ENCODE measurements around the gene DHRS9. TPM values are rescaled to one million over a fixed set of nuclear protein-coding genes. Genes with fewer than 3 reads are reported as not detected.
A peak's percentile ranks its signal among the peaks of the same experiment; 100 is the strongest.

Gene DHRS9
- total RNA-seq, 1 experiment from 2014 or later: 0.22 TPM

DNA sequence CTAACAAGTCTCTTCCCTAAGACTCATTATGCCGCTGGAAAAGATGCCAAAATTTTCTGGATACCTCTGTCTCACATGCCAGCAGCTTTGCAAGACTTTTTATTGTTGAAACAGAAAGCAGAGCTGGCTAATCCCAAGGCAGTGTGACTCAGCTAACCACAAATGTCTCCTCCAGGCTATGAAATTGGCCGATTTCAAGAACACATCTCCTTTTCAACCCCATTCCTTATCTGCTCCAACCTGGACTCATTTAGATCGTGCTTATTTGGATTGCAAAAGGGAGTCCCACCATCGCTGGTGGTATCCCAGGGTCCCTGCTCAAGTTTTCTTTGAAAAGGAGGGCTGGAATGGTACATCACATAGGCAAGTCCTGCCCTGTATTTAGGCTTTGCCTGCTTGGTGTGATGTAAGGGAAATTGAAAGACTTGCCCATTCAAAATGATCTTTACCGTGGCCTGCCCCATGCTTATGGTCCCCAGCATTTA is 26.3 kb downstream of the DHRS9 start:
- H3K9ac ChIP-seq (ENCODE audit: low read length): no peak overlapping the region
- H3K79me2 ChIP-seq (ENCODE audit: low read length): no peaks in the 10 kb centered on the region
- no TSS peak for BruUV-seq (replicated peaks)
- peaks cover 4% of the 10 kb centered on the region for H3F3A ChIP-seq (ENCODE audit: low read length, unreplicated experiment)
- no peak for TF ChIP-seq EZH2 (IDR thresholded peaks at IDR 0.05; ENCODE audit: low read length, unreplicated experiment)
- no peak for TF ChIP-seq EZH2phosphoT487 (IDR thresholded peaks at IDR 0.05; ENCODE audit: borderline replicate concordance, low read length)
- TF ChIP-seq, protein P1, sequence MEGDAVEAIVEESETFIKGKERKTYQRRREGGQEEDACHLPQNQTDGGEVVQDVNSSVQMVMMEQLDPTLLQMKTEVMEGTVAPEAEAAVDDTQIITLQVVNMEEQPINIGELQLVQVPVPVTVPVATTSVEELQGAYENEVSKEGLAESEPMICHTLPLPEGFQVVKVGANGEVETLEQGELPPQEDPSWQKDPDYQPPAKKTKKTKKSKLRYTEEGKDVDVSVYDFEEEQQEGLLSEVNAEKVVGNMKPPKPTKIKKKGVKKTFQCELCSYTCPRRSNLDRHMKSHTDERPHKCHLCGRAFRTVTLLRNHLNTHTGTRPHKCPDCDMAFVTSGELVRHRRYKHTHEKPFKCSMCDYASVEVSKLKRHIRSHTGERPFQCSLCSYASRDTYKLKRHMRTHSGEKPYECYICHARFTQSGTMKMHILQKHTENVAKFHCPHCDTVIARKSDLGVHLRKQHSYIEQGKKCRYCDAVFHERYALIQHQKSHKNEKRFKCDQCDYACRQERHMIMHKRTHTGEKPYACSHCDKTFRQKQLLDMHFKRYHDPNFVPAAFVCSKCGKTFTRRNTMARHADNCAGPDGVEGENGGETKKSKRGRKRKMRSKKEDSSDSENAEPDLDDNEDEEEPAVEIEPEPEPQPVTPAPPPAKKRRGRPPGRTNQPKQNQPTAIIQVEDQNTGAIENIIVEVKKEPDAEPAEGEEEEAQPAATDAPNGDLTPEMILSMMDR (conservative IDR thresholded peaks at IDR 0.05; ENCODE audit: low read depth, low read length): no peak
- intact Hi-C loops (cut with micrococcal nuclease): loop anchor here (2.0 kb wide), 3 partner anchors 61 to 127 kb away; no protein-coding TSS in a partner anchor
- ATAC-seq (peak; percentile 93), DNase-seq (peak; percentile 99)
- no peaks in the 10 kb centered on the region for H3K9me2 ChIP-seq (replicated peaks; ENCODE audit: low read length)
- CTCF ChIA-PET: interaction anchor here (0.6 kb wide), 1 partner anchor 35 kb away, joined by 3 read pairs; no protein-coding TSS in a partner anchor
- no peaks in the 10 kb centered on the region for H3K36me3 ChIP-seq (ENCODE audit: low read depth, low read length)
- no peaks in the 10 kb centered on the region for H3K27me3 ChIP-seq (ENCODE audit: low read length)
- POLR2A ChIA-PET (ENCODE audit: unreplicated experiment): interaction anchor here (0.5 to 0.6 kb wide), 2 partner anchors 57 to 167 kb away, joined by 3 read pairs; no protein-coding TSS in a partner anchor
- H3K4me2 ChIP-seq (ENCODE audit: low read length): peak overlapping the region; percentile 78
- H2AFZ ChIP-seq (ENCODE audit: low read length): no peak overlapping the region
- no peaks in the 10 kb centered on the region for H3K9me3 ChIP-seq (ENCODE audit: low read length)
- peak overlapping the region; percentile 25; the same call in 1 of the 2 replicates for H3K4me3 ChIP-seq (ENCODE audit: low read length)
- no peaks in the 10 kb centered on the region for H4K20me1 ChIP-seq (ENCODE audit: low read length)
- H3K27ac ChIP-seq (ENCODE audit: low read length): peak overlapping the region; percentile 60
- peaks cover 42% of the 10 kb centered on the region for H3K4me1 ChIP-seq (ENCODE audit: insufficient read depth, low read length)

DNA sequence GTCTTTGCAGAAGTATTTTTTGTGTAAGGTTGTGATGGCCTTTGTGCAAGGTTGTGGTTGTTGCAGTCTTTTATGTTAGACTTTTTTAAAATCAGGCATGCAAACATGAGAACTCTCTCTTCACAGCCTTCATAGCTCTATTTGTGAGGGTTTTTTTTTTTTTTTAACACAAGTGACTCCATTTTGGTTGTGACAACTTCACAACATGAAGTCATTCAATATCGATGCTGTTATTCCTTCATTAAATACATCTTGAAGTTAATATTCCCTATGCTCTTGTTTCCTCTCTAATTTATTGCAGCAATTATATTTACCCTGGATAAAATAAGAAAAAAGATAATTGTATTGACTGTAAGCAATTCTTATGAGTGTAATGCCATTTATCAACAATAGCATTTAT is 35.5 kb downstream of the DHRS9 start:
- CTCF ChIA-PET: no interaction called here
- Histone ChIP-seq H3K27me3 (ENCODE audit: low read length) (no peaks in the 10 kb centered on the region), H3K9me3 (ENCODE audit: low read length) (no peaks in the 10 kb centered on the region), H3K4me3 (ENCODE audit: low read length) (no peak overlapping the region), H3F3A (ENCODE audit: low read length, unreplicated experiment) (no peaks in the 10 kb centered on the region), H3K27ac (ENCODE audit: low read length) (no peak overlapping the region), H3K9ac (ENCODE audit: low read length) (no peak overlapping the region), H3K36me3 (ENCODE audit: low read depth, low read length) (no peaks in the 10 kb centered on the region), H3K79me2 (ENCODE audit: low read length) (no peaks in the 10 kb centered on the region), H2AFZ (ENCODE audit: low read length) (no peak overlapping the region), H3K4me2 (ENCODE audit: low read length) (no peak overlapping the region), H3K4me1 (ENCODE audit: insufficient read depth, low read length) (peaks cover 13% of the 10 kb centered on the region; the same call in 1 of the 2 replicates), H4K20me1 (ENCODE audit: low read length) (no peaks in the 10 kb centered on the region), H3K9me2 (replicated peaks; ENCODE audit: low read length) (no peaks in the 10 kb centered on the region)
- POLR2A ChIA-PET (ENCODE audit: unreplicated experiment): no interaction called here
- BruUV-seq (replicated peaks): no TSS peak
- TF ChIP-seq EZH2phosphoT487 (IDR thresholded peaks at IDR 0.05; ENCODE audit: borderline replicate concordance, low read length) (no peak), EZH2 (IDR thresholded peaks at IDR 0.05; ENCODE audit: low read length, unreplicated experiment) (no peak)
- TF ChIP-seq, protein P1 (conservative IDR thresholded peaks at IDR 0.05; ENCODE audit: low read depth, low read length): no peak
- DNase-seq: no peak
- intact Hi-C loops (cut with micrococcal nuclease): no loop called here
- no peak for ATAC-seq

DNA sequence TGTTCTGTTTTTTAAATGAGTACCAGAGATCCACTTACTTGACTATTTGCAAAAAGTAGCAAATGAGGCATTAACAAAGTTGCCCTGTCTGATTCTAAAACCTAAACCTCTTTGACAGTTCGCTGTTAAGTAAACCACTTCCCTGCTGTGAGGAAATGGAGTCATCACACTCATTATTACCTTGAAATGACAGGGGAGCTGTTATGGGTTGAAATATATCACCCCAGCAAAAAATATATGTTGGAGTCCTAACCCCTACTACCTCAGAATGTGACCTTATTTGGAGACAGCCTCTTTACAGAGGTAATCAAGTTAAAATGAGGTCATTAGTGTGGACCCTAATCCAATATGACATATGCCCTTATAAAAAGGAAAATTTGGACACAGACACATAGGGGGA is 36.1 kb downstream of the DHRS9 start:
- Histone ChIP-seq H3K4me1 (ENCODE audit: insufficient read depth, low read length) (peaks cover 13% of the 10 kb centered on the region; the same call in 1 of the 2 replicates), H3K27me3 (ENCODE audit: low read length) (no peaks in the 10 kb centered on the region), H3K4me2 (ENCODE audit: low read length) (no peak overlapping the region), H3F3A (ENCODE audit: low read length, unreplicated experiment) (no peaks in the 10 kb centered on the region), H3K9ac (ENCODE audit: low read length) (no peak overlapping the region), H3K27ac (ENCODE audit: low read length) (no peak overlapping the region), H3K9me3 (ENCODE audit: low read length) (no peaks in the 10 kb centered on the region), H3K79me2 (ENCODE audit: low read length) (no peaks in the 10 kb centered on the region), H3K36me3 (ENCODE audit: low read depth, low read length) (no peaks in the 10 kb centered on the region), H3K4me3 (ENCODE audit: low read length) (no peak overlapping the region), H3K9me2 (replicated peaks; ENCODE audit: low read length) (no peaks in the 10 kb centered on the region), H4K20me1 (ENCODE audit: low read length) (no peaks in the 10 kb centered on the region), H2AFZ (ENCODE audit: low read length) (no peak overlapping the region)
- POLR2A ChIA-PET (ENCODE audit: unreplicated experiment): no interaction called here
- BruUV-seq (replicated peaks): no TSS peak
- intact Hi-C loops (cut with micrococcal nuclease): no loop called here
- TF ChIP-seq EZH2 (IDR thresholded peaks at IDR 0.05; ENCODE audit: low read length, unreplicated experiment): no peak
- TF ChIP-seq, protein P1 (conservative IDR thresholded peaks at IDR 0.05; ENCODE audit: low read depth, low read length): no peak
- TF ChIP-seq EZH2phosphoT487 (IDR thresholded peaks at IDR 0.05; ENCODE audit: borderline replicate concordance, low read length): no peak
- ATAC-seq (no peak), DNase-seq (no peak)
- CTCF ChIA-PET: no interaction called here
